Measurements from ENCODE around the gene MCRIP2.

Gene MCRIP2

GRCh38 chr16:617855-618254, 23.8 kb upstream of the MCRIP2 start:
- DNase-seq: peak; percentile 20

GRCh38 chr16:619476-620100, 22.0 kb upstream of the MCRIP2 start:
- no peak for DNase-seq

GRCh38 chr16:620700-621525, 20.7 kb upstream of the MCRIP2 start:
- DNase-seq: peak; percentile 46

- peak; percentile 65 for DNase-seq
These were observed 20.0 kb upstream of the MCRIP2 start for GRCh38 chr16:621526-622105.

- DNase-seq: no peak
These were observed 18.7 kb upstream of the MCRIP2 start for GRCh38 chr16:622920-623280.

- DNase-seq: no peak
These were observed 17.0 kb upstream of the MCRIP2 start for GRCh38 chr16:624526-625070.

- DNase-seq: no peak
These were observed 16.3 kb upstream of the MCRIP2 start for GRCh38 chr16:625117-625976.

GRCh38 chr16:625977-626765, 15.5 kb upstream of the MCRIP2 start:
- DNase-seq: no peak

- no peak for DNase-seq
These were observed 14.7 kb upstream of the MCRIP2 start for GRCh38 chr16:626787-627453.

GRCh38 chr16:627454-628239, 14.0 kb upstream of the MCRIP2 start:
- DNase-seq: no peak

- no peak for DNase-seq
These were observed 13.1 kb upstream of the MCRIP2 start for GRCh38 chr16:628321-629061.

GRCh38 chr16:629185-629832, 12.3 kb upstream of the MCRIP2 start:
- DNase-seq: no peak

- DNase-seq: no peak
These were observed 11.8 kb upstream of the MCRIP2 start for GRCh38 chr16:629833-630248.

- no peak for DNase-seq
These were observed 11.3 kb upstream of the MCRIP2 start for GRCh38 chr16:630249-630814.

- DNase-seq: no peak
These were observed 10.7 kb upstream of the MCRIP2 start, which contains the start of gene WFIKKN1 for GRCh38 chr16:630815-631405. TSS of gene WFIKKN1 (plus strand) at chr16:630985. CDS start at chr16:631254, 269 bp downstream.

- DNase-seq: no peak
These were observed 9.7 kb upstream of the MCRIP2 start for GRCh38 chr16:631808-632358.

GRCh38 chr16:632486-633335, 8.9 kb upstream of the MCRIP2 start:
- DNase-seq: no peak
